ENCODE data around the gene GNG4. TPM values are rescaled to one million over a fixed set of nuclear protein-coding genes. Genes with fewer than 3 reads are reported as not detected.

GNG4 gene
- total and polyA plus RNA-seq, 10 of the 15 experiments (the other 5 are each of a cell fraction or from before 2014, with no cell fraction given) = 0.03 to 0.15 (median 0.15) TPM; not detected in 7

- CTCF ChIA-PET = interaction anchor here (1.1 to 1.4 kb wide), 2 partner anchors 93 to 335 kb away, joined by 3 to 5 read pairs; no protein-coding TSS in a partner anchor
- ATAC-seq = no peak
- WGBS (ENCODE audit: insufficient coverage, insufficient replicate concordance, low lambda C conversion rate, missing lambda C conversion rate) = 97% methylated on average over 3 of the region's 3 CpGs
- RAD21 ChIA-PET (ENCODE audit: unreplicated experiment) = no interaction called here
- no peaks in the 10 kb centered on the region; the same call in 1 of the 2 replicates for H3K4me1 ChIP-seq (ENCODE audit: control insufficient read depth, insufficient read depth, low read length)
- TF ChIP-seq, protein P1, sequence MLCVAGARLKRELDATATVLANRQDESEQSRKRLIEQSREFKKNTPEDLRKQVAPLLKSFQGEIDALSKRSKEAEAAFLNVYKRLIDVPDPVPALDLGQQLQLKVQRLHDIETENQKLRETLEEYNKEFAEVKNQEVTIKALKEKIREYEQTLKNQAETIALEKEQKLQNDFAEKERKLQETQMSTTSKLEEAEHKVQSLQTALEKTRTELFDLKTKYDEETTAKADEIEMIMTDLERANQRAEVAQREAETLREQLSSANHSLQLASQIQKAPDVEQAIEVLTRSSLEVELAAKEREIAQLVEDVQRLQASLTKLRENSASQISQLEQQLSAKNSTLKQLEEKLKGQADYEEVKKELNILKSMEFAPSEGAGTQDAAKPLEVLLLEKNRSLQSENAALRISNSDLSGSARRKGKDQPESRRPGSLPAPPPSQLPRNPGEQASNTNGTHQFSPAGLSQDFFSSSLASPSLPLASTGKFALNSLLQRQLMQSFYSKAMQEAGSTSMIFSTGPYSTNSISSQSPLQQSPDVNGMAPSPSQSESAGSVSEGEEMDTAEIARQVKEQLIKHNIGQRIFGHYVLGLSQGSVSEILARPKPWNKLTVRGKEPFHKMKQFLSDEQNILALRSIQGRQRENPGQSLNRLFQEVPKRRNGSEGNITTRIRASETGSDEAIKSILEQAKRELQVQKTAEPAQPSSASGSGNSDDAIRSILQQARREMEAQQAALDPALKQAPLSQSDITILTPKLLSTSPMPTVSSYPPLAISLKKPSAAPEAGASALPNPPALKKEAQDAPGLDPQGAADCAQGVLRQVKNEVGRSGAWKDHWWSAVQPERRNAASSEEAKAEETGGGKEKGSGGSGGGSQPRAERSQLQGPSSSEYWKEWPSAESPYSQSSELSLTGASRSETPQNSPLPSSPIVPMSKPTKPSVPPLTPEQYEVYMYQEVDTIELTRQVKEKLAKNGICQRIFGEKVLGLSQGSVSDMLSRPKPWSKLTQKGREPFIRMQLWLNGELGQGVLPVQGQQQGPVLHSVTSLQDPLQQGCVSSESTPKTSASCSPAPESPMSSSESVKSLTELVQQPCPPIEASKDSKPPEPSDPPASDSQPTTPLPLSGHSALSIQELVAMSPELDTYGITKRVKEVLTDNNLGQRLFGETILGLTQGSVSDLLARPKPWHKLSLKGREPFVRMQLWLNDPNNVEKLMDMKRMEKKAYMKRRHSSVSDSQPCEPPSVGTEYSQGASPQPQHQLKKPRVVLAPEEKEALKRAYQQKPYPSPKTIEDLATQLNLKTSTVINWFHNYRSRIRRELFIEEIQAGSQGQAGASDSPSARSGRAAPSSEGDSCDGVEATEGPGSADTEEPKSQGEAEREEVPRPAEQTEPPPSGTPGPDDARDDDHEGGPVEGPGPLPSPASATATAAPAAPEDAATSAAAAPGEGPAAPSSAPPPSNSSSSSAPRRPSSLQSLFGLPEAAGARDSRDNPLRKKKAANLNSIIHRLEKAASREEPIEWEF (IDR thresholded peaks at IDR 0.05; ENCODE audit: insufficient replicate concordance, low read depth, low read length) = no peak
- TF ChIP-seq POLR2A (IDR thresholded peaks at IDR 0.05; ENCODE audit: low read depth, low read length) (no peak), BRCA1 (IDR thresholded peaks at IDR 0.05; ENCODE audit: low read depth, low read length) (no peak), EGR1 (IDR thresholded peaks at IDR 0.05; ENCODE audit: borderline replicate concordance in 1 of 2, low read depth in 2 of 2, low read length in 2 of 2) (no peak), SIX5 (IDR thresholded peaks at IDR 0.05; ENCODE audit: low read depth, low read length, severe bottlenecking) (no peak), NFIC (IDR thresholded peaks at IDR 0.05; ENCODE audit: low read depth, low read length) (no peak), RAD21 (IDR thresholded peaks at IDR 0.05; ENCODE audit: insufficient read depth, low read depth, low read length) (no peak), SMC3 (IDR thresholded peaks at IDR 0.05; ENCODE audit: borderline replicate concordance, low read length) (no peak), ZNF207 (IDR thresholded peaks at IDR 0.05; ENCODE audit: borderline replicate concordance) (no peak), PKNOX1 (IDR thresholded peaks at IDR 0.05) (no peak)
- TF ChIP-seq, protein P2, sequence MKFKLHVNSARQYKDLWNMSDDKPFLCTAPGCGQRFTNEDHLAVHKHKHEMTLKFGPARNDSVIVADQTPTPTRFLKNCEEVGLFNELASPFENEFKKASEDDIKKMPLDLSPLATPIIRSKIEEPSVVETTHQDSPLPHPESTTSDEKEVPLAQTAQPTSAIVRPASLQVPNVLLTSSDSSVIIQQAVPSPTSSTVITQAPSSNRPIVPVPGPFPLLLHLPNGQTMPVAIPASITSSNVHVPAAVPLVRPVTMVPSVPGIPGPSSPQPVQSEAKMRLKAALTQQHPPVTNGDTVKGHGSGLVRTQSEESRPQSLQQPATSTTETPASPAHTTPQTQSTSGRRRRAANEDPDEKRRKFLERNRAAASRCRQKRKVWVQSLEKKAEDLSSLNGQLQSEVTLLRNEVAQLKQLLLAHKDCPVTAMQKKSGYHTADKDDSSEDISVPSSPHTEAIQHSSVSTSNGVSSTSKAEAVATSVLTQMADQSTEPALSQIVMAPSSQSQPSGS (IDR thresholded peaks at IDR 0.05; ENCODE audit: low read length) = no peak
- TF ChIP-seq, protein P3, sequence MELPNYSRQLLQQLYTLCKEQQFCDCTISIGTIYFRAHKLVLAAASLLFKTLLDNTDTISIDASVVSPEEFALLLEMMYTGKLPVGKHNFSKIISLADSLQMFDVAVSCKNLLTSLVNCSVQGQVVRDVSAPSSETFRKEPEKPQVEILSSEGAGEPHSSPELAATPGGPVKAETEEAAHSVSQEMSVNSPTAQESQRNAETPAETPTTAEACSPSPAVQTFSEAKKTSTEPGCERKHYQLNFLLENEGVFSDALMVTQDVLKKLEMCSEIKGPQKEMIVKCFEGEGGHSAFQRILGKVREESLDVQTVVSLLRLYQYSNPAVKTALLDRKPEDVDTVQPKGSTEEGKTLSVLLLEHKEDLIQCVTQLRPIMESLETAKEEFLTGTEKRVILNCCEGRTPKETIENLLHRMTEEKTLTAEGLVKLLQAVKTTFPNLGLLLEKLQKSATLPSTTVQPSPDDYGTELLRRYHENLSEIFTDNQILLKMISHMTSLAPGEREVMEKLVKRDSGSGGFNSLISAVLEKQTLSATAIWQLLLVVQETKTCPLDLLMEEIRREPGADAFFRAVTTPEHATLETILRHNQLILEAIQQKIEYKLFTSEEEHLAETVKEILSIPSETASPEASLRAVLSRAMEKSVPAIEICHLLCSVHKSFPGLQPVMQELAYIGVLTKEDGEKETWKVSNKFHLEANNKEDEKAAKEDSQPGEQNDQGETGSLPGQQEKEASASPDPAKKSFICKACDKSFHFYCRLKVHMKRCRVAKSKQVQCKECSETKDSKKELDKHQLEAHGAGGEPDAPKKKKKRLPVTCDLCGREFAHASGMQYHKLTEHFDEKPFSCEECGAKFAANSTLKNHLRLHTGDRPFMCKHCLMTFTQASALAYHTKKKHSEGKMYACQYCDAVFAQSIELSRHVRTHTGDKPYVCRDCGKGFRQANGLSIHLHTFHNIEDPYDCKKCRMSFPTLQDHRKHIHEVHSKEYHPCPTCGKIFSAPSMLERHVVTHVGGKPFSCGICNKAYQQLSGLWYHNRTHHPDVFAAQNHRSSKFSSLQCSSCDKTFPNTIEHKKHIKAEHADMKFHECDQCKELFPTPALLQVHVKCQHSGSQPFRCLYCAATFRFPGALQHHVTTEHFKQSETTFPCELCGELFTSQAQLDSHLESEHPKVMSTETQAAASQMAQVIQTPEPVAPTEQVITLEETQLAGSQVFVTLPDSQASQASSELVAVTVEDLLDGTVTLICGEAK (IDR thresholded peaks at IDR 0.05; ENCODE audit: borderline replicate concordance) = no peak
- SMC1A ChIA-PET (ENCODE audit: uncharacterized antibody, unreplicated experiment) = no interaction called here
- H3K27ac ChIP-seq (ENCODE audit: control insufficient read depth, insufficient read depth) = no peak overlapping the region
- no peaks in the 10 kb centered on the region for H3K36me3 ChIP-seq (ENCODE audit: control insufficient read depth in 2 of 2, insufficient read depth in 2 of 2, low read length in 1 of 2)
- H4K20me1 ChIP-seq (ENCODE audit: control insufficient read depth, insufficient read depth) = no peaks in the 10 kb centered on the region
- H3K4me2 ChIP-seq (ENCODE audit: control insufficient read depth, insufficient read depth) = no peak overlapping the region
- no peak overlapping the region for H3K9ac ChIP-seq (ENCODE audit: control insufficient read depth, insufficient read depth, low read length)
- in situ Hi-C loops (cut with MboI) = no loop called here
- no peak for DNase-seq (ENCODE audit: low read depth, low spot score)
- peaks cover 10% of the 10 kb centered on the region for H3K79me2 ChIP-seq (ENCODE audit: control insufficient read depth, insufficient read depth, low read length)
- H3K27me3 ChIP-seq (replicated peaks in 1 of 2; ENCODE audit: control insufficient read depth in 2 of 2, insufficient read depth in 2 of 2, low read length in 1 of 2) = no peaks in the 10 kb centered on the region
- H3K4me3 ChIP-seq = no peak overlapping the region
- no TSS peak for BruUV-seq (replicated peaks)
- POLR2A ChIA-PET = no interaction called here
- FAIRE-seq = no peak
- intact Hi-C loops (cut with micrococcal nuclease; ENCODE audit: unreplicated experiment) = loop anchor here (10.0 kb wide), 1 partner anchor 253 kb away; no protein-coding TSS in a partner anchor
- H2AFZ ChIP-seq (ENCODE audit: control insufficient read depth, low read depth, low read length) = no peak overlapping the region
- H3K9me3 ChIP-seq (replicated peaks; ENCODE audit: control insufficient read depth, insufficient read depth, low read length) = no peaks in the 10 kb centered on the region
Observed at GRCh38 chr1:235507623-235508022, 142.0 kb downstream of the GNG4 start.
